CD4-positive, alpha-beta T cell (primary cell): ENCODE measurements around the gene SLC22A5. TPM values are rescaled to one million over a fixed set of nuclear protein-coding genes. Genes with fewer than 3 reads are reported as not detected.

Experiments used
- ATAC-seq: fragments of 200-7000 bp; cut with Tn5 transposase; one replicate; pipeline ENCODE4 v1.10.0; 2022; ENCODE audit warnings: mild to moderate bottlenecking; ENCODE audit not compliant: poor library complexity
- CTCF ChIA-PET: fragments of 350-600 bp; sonication (Branson Sonifier 250); formaldehyde crosslinking; loops from one replicate; lab custom pipeline; 2021; ENCODE audit warnings: antibody characterized with exemption, inconsistent platforms; lab: Charles Lee
- POLR2A ChIA-PET: fragments of 350-600 bp; sonication (Branson Sonifier 250); formaldehyde crosslinking; loops from one replicate; lab custom pipeline; 2021; ENCODE audit warnings: antibody characterized with exemption, inconsistent platforms; lab: Charles Lee
- DNase-seq, 14 experiments: peaks; one replicate each; pipeline ENCODE4 v3.0.0-alpha.2; 2013 to 2020; ENCODE audit warnings: mixed read lengths in 2 of 14
- H3K27ac ChIP-seq, 2 donors: one replicate each; pipeline versions ENCODE4 v1.5.1 to v1.7.0; 2013; ENCODE audit warnings: low read length in 2 of 2, low read depth in 1 of 2, mild to moderate bottlenecking in 1 of 2
- H3K27me3 ChIP-seq, 2 experiments: 1 replicate in 1 of 2; 2 replicates in 1 of 2; pipeline versions ENCODE4 v1.6.1 to v1.7.0; 2013; ENCODE audit warnings: low read length in 2 of 2, control low read depth in 1 of 2, mild to moderate bottlenecking in 1 of 2, moderate library complexity in 1 of 2; ENCODE audit not compliant: insufficient read depth in 2 of 2, control insufficient read depth in 1 of 2
- H3K36me3 ChIP-seq: one replicate; pipeline ENCODE4 v1.6.1; 2013; ENCODE audit warnings: low read length, control low read depth; ENCODE audit not compliant: insufficient read depth
- H3K4me1 ChIP-seq: one replicate; pipeline ENCODE4 v1.6.1; 2013; ENCODE audit warnings: low read length, control low read depth; ENCODE audit not compliant: insufficient read depth
- H3K4me3 ChIP-seq: one replicate; pipeline ENCODE4 v1.5.1; 2013; ENCODE audit warnings: mild to moderate bottlenecking, low read length, moderate library complexity
- H3K9me3 ChIP-seq, 2 experiments: 1 replicate in 1 of 2; 2 replicates in 1 of 2; pipeline versions ENCODE4 v1.6.1 to v1.7.0; 2013; ENCODE audit warnings: low read length in 2 of 2, mild to moderate bottlenecking in 2 of 2, control low read depth in 1 of 2, moderate library complexity in 1 of 2; ENCODE audit not compliant: control insufficient read depth in 1 of 2, insufficient read depth in 1 of 2
- H3K27ac Mint-ChIP-seq: one replicate; pipeline ENCODE4 v1.8.0; 2020; ENCODE audit warnings: mixed read lengths
- H3K27me3 Mint-ChIP-seq: one replicate; pipeline ENCODE4 v1.8.0; 2021; ENCODE audit warnings: mixed read lengths
- H3K36me3 Mint-ChIP-seq: one replicate; pipeline ENCODE4 v1.8.0; 2021; ENCODE audit warnings: low read depth, mixed read lengths
- H3K4me1 Mint-ChIP-seq: one replicate; pipeline ENCODE4 v1.8.0; 2021; ENCODE audit warnings: low read depth, mixed read lengths
- H3K4me3 Mint-ChIP-seq: one replicate; pipeline ENCODE4 v1.8.0; 2020; ENCODE audit warnings: mild to moderate bottlenecking, mixed read lengths
- H3K9me3 Mint-ChIP-seq: one replicate; pipeline ENCODE4 v1.8.0; 2020; ENCODE audit warnings: mixed read lengths
- intact Hi-C, 2 experiments: fragments of 100-400 bp; cut with DNase I in 1 of 2; cut with micrococcal nuclease in 1 of 2; formaldehyde crosslinking; loops; one replicate each; pipeline versions ENCODE4 v1.15.1 to v1.9.0; 2023 to 2025; cut with DNase I, micrococcal nuclease
- total RNA-seq, 174 experiments: library from RNA in 2 of 174; stranded (reverse) in 2 of 174; gene quantifications; one replicate each; pipeline ENCODE4 v1.2.3 and lab custom pipeline; 2021 to 2026
- TF ChIP-seq, protein P1 (sequence below): fragments of 200-600 bp; IDR thresholded peaks from one replicate; pipeline ENCODE4 v1.8.0; 2022; ENCODE audit warnings: antibody characterized with exemption, mild to moderate bottlenecking

SLC22A5 gene
- total RNA-seq, 2 experiments from 2014 or later: 4.3 to 4.5 TPM

DNA sequence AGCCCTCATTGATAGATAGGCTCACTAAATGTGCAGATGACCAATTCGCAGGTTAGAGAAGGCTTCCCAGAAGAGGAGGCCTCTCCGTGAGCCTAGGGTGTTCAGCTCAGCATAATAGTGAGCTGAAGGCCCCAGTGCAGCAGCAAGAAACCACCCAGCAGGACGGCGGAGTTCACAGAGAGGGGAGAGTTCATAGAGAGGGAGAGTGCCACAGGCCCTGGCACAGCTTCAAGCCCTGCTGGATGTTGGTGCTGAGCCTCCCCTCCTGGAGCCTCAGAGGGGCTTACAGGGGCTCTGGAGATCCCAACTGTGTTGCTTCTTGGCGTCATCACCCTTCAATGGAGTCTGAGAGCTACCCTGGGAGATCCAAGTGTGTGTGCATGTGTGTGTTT, 2.1 kb downstream of the SLC22A5 start:
- peaks cover 26% of the 10 kb centered on the region for H3K4me1 Mint-ChIP-seq
- H3K4me3 Mint-ChIP-seq: peak overlapping the region; percentile 91
- DNase-seq: no peak
- H3K36me3 ChIP-seq: no peaks in the 10 kb centered on the region
- no peaks in the 10 kb centered on the region for H3K27me3 Mint-ChIP-seq
- H3K9me3 ChIP-seq: no peaks in the 10 kb centered on the region
- intact Hi-C loops: no loop called here
- TF ChIP-seq, protein P1, sequence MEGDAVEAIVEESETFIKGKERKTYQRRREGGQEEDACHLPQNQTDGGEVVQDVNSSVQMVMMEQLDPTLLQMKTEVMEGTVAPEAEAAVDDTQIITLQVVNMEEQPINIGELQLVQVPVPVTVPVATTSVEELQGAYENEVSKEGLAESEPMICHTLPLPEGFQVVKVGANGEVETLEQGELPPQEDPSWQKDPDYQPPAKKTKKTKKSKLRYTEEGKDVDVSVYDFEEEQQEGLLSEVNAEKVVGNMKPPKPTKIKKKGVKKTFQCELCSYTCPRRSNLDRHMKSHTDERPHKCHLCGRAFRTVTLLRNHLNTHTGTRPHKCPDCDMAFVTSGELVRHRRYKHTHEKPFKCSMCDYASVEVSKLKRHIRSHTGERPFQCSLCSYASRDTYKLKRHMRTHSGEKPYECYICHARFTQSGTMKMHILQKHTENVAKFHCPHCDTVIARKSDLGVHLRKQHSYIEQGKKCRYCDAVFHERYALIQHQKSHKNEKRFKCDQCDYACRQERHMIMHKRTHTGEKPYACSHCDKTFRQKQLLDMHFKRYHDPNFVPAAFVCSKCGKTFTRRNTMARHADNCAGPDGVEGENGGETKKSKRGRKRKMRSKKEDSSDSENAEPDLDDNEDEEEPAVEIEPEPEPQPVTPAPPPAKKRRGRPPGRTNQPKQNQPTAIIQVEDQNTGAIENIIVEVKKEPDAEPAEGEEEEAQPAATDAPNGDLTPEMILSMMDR: no peak
- no peak for ATAC-seq
- ChIA-PET POLR2A (no interaction called here), CTCF (interaction anchor here (1.1 kb wide), 1 partner anchor 119 kb away, joined by 4 read pairs; the partner anchor contains the start of gene IRF1)
- H3K36me3 Mint-ChIP-seq: no peaks in the 10 kb centered on the region
- H3K27me3 ChIP-seq: no peaks in the 10 kb centered on the region
- H3K27ac Mint-ChIP-seq: peak overlapping the region; percentile 58
- H3K4me1 ChIP-seq: peaks cover 35% of the 10 kb centered on the region
- no peak overlapping the region for H3K27ac ChIP-seq
- no peak overlapping the region for H3K4me3 ChIP-seq
- no peaks in the 10 kb centered on the region for H3K9me3 Mint-ChIP-seq

DNA sequence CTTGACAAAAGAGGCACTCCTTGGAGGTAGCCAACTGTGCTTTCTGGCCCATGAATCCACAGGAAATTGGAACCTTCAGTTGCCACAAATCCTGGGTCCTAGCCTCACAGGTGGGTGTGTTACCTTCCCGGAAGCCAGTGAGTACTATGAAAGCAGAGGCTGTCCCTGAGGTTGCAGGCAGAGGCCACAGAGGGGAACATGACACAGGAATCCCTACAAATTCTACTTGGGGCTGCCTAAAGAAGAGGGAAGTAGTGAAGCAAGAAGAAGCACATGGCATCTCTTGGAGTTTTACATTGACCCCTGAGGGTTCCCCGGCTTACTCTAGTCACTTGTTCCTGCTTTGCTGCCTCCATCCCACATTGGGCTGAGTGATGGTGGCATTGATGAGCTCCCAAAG, 2.6 kb downstream of the SLC22A5 start:
- H3K27me3 Mint-ChIP-seq: no peaks in the 10 kb centered on the region
- no peak overlapping the region for H3K4me3 ChIP-seq
- intact Hi-C loops: no loop called here
- H3K27ac Mint-ChIP-seq: no peak overlapping the region
- ChIA-PET CTCF (interaction anchor here (1.1 kb wide), 1 partner anchor 118 kb away, joined by 4 read pairs; the partner anchor contains the start of gene IRF1), POLR2A (no interaction called here)
- DNase-seq (no peak), ATAC-seq (no peak)
- no peak overlapping the region for H3K27ac ChIP-seq
- H3K36me3 Mint-ChIP-seq: no peaks in the 10 kb centered on the region
- TF ChIP-seq, protein P1: no peak
- H3K9me3 Mint-ChIP-seq: no peaks in the 10 kb centered on the region
- H3K27me3 ChIP-seq: no peaks in the 10 kb centered on the region
- peaks cover 26% of the 10 kb centered on the region for H3K4me1 Mint-ChIP-seq
- H3K36me3 ChIP-seq: no peaks in the 10 kb centered on the region
- H3K9me3 ChIP-seq: no peaks in the 10 kb centered on the region
- H3K4me1 ChIP-seq: peaks cover 35% of the 10 kb centered on the region
- H3K4me3 Mint-ChIP-seq: no peak overlapping the region

DNA sequence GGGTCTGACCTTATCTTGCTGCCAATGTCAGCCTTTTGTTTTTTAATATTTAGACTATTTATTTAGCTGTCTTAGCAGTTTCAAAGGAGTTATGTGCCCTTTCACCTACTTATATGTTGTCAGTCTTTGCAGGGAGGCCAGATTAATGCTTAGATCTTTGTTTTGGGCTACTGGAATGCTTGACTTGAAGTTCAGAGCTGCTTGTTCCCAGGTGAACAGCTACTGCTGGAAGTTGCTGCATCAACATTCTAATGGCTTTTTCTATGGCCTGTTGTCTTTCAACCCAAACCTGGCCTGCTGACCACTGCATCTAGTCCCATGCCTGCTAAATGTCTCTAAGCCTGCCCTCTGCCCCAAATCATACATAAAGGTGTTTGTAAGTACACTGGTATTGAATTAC, 3.0 kb downstream of the SLC22A5 start:
- H3K9me3 ChIP-seq: no peaks in the 10 kb centered on the region
- H3K27me3 ChIP-seq: no peaks in the 10 kb centered on the region
- H3K27me3 Mint-ChIP-seq: no peaks in the 10 kb centered on the region
- H3K36me3 ChIP-seq: no peaks in the 10 kb centered on the region
- peak overlapping the region; percentile 51 for H3K4me3 Mint-ChIP-seq
- H3K27ac ChIP-seq: no peak overlapping the region
- POLR2A ChIA-PET: no interaction called here
- peak overlapping the region; percentile 13 for H3K27ac Mint-ChIP-seq
- ATAC-seq (no peak), DNase-seq (no peak)
- CTCF ChIA-PET: no interaction called here
- peaks cover 26% of the 10 kb centered on the region for H3K4me1 Mint-ChIP-seq
- H3K4me3 ChIP-seq: no peak overlapping the region
- TF ChIP-seq, protein P1: no peak
- H3K4me1 ChIP-seq: peaks cover 35% of the 10 kb centered on the region
- no peaks in the 10 kb centered on the region for H3K9me3 Mint-ChIP-seq
- H3K36me3 Mint-ChIP-seq: no peaks in the 10 kb centered on the region
- intact Hi-C loops: no loop called here
